Measurements from ENCODE around the gene UCK1.

- TF ChIP-seq CTCF (IDR thresholded peaks at IDR 0.05; ENCODE audit: low read depth, low read length, poor library complexity, severe bottlenecking) (no peak), EZH2phosphoT487 (IDR thresholded peaks at IDR 0.05; ENCODE audit: borderline replicate concordance, low read length) (no peak)
Observed at GRCh38 chr9:131505012-131505411, 26.1 kb downstream of the UCK1 start.

Data from DOHH2 (cell line).